Large intestine (tissue), 3 donors: ENCODE results near the gene CABLES2. TPM values are rescaled to one million over a fixed set of nuclear protein-coding genes. Genes with fewer than 3 reads are reported as not detected.

Experiments
- DNase-seq, 2 donors: peaks; one replicate each; pipeline versions ENCODE4 v3.0.0 to v3.0.0-alpha.2; 2013
- H3K27ac ChIP-seq: one replicate; pipeline ENCODE4 v1.5.1; 2013; ENCODE audit warnings: low read length
- H3K27me3 ChIP-seq: 2 replicates; pipeline ENCODE4 v1.6.1; 2013; ENCODE audit warnings: low read length; ENCODE audit not compliant: control insufficient read depth, insufficient read depth
- H3K36me3 ChIP-seq: 2 replicates; pipeline ENCODE4 v1.6.1; 2013; ENCODE audit warnings: low read length; ENCODE audit not compliant: control insufficient read depth, insufficient read depth
- H3K4me1 ChIP-seq: one replicate; pipeline ENCODE4 v1.6.1; 2013; ENCODE audit warnings: low read length; ENCODE audit not compliant: control insufficient read depth, insufficient read depth
- H3K4me3 ChIP-seq: one replicate; pipeline ENCODE4 v1.5.1; 2013; ENCODE audit warnings: low read length
- H3K9me3 ChIP-seq: one replicate; pipeline ENCODE4 v1.6.1; 2013; ENCODE audit warnings: mild to moderate bottlenecking, low read depth, low read length, moderate library complexity; ENCODE audit not compliant: control insufficient read depth
- WGBS: methylation state at CpG from one replicate; pipeline ENCODE4 v1.1.5; 2013; ENCODE audit warnings: low lambda C conversion rate; ENCODE audit not compliant: insufficient coverage; 5-methylcytosine and 5-hydroxymethylcytosine counted together
- polyA plus RNA-seq: library from polyadenylated mRNA; unstranded; fragments of 120-200 nt; gene quantifications from one replicate; pipeline ENCODE4 v1.2.1, GENCODE V29; 2013

CABLES2 gene
- polyA plus RNA-seq, 1 donor = 7.1 TPM

GRCh38 chr20:62448788-62449187, 41.7 kb upstream of the CABLES2 start:
- peaks cover 4% of the 10 kb centered on the region for H3K9me3 ChIP-seq
- H3K4me3 ChIP-seq = no peak overlapping the region
- WGBS = no CpG with 5 or more reads among the region's 14 CpGs
- H3K27ac ChIP-seq = no peak overlapping the region
- H3K27me3 ChIP-seq = no peaks in the 10 kb centered on the region
- no peak for DNase-seq
- H3K4me1 ChIP-seq = peaks cover 57% of the 10 kb centered on the region
- H3K36me3 ChIP-seq = no peaks in the 10 kb centered on the region

GRCh38 chr20:62448038-62448437, 41.0 kb upstream of the CABLES2 start:
- Histone ChIP-seq H3K9me3 (peaks cover 4% of the 10 kb centered on the region), H3K27ac (no peak overlapping the region), H3K36me3 (no peaks in the 10 kb centered on the region), H3K4me3 (no peak overlapping the region), H3K4me1 (peaks cover 55% of the 10 kb centered on the region), H3K27me3 (no peaks in the 10 kb centered on the region)
- WGBS = no CpG with 5 or more reads among the region's 10 CpGs
- DNase-seq = no peak

GRCh38 chr20:62446888-62447869, 40.1 kb upstream of the CABLES2 start:
- Histone ChIP-seq H3K27ac (no peak overlapping the region), H3K27me3 (no peaks in the 10 kb centered on the region)
- WGBS = no CpG with 5 or more reads among the region's 44 CpGs

GRCh38 chr20:62446481-62446880, 39.4 kb upstream of the CABLES2 start:
- no peak for DNase-seq
- no peaks in the 10 kb centered on the region for H3K27me3 ChIP-seq
- peaks cover 45% of the 10 kb centered on the region for H3K4me1 ChIP-seq
- H3K36me3 ChIP-seq = no peaks in the 10 kb centered on the region
- H3K9me3 ChIP-seq = peaks cover 4% of the 10 kb centered on the region
- no CpG with 5 or more reads among the region's 12 CpGs for WGBS
- no peak overlapping the region for H3K4me3 ChIP-seq
- H3K27ac ChIP-seq = no peak overlapping the region

More at GRCh38 chr20:62446888-62447869, 40.1 kb upstream of the CABLES2 start:
- no peak overlapping the region for H3K4me3 ChIP-seq
- no peaks in the 10 kb centered on the region for H3K36me3 ChIP-seq
- peaks cover 4% of the 10 kb centered on the region for H3K9me3 ChIP-seq
- no peak for DNase-seq
- peaks cover 46% of the 10 kb centered on the region for H3K4me1 ChIP-seq

GRCh38 chr20:62445553-62446340, 38.7 kb upstream of the CABLES2 start:
- Histone ChIP-seq H3K36me3 (no peaks in the 10 kb centered on the region), H3K4me3 (no peak overlapping the region), H3K27me3 (no peaks in the 10 kb centered on the region), H3K9me3 (peaks cover 4% of the 10 kb centered on the region), H3K27ac (no peak overlapping the region), H3K4me1 (peaks cover 44% of the 10 kb centered on the region)
- no CpG with 5 or more reads among the region's 36 CpGs for WGBS
- no peak for DNase-seq

- DNase-seq = no peak
- H3K27ac ChIP-seq = no peak overlapping the region
- no peaks in the 10 kb centered on the region for H3K36me3 ChIP-seq
- H3K9me3 ChIP-seq = peaks cover 4% of the 10 kb centered on the region
- WGBS = no CpG with 5 or more reads among the region's 6 CpGs
- no peak overlapping the region for H3K4me3 ChIP-seq
- H3K27me3 ChIP-seq = no peaks in the 10 kb centered on the region
- peaks cover 44% of the 10 kb centered on the region for H3K4me1 ChIP-seq
These were observed 37.2 kb upstream of the CABLES2 start for GRCh38 chr20:62444286-62444685.

GRCh38 chr20:62441987-62442539, 35.0 kb upstream of the CABLES2 start:
- no peak overlapping the region for H3K4me3 ChIP-seq
- H3K27ac ChIP-seq = no peak overlapping the region
- no peaks in the 10 kb centered on the region for H3K27me3 ChIP-seq
- no peaks in the 10 kb centered on the region for H3K9me3 ChIP-seq
- H3K36me3 ChIP-seq = no peaks in the 10 kb centered on the region
- no CpG with 5 or more reads among the region's 16 CpGs for WGBS
- H3K4me1 ChIP-seq = peaks cover 36% of the 10 kb centered on the region
- no peak for DNase-seq

- no peak overlapping the region for H3K27ac ChIP-seq
- WGBS = no CpG with 5 or more reads among the region's 5 CpGs
- DNase-seq = no peak
- no peaks in the 10 kb centered on the region for H3K36me3 ChIP-seq
- H3K9me3 ChIP-seq = peaks cover 4% of the 10 kb centered on the region
- H3K4me3 ChIP-seq = no peak overlapping the region
- no peaks in the 10 kb centered on the region for H3K27me3 ChIP-seq
- H3K4me1 ChIP-seq = peaks cover 26% of the 10 kb centered on the region
These were observed 32.1 kb upstream of the CABLES2 start for GRCh38 chr20:62439218-62439617.

- Histone ChIP-seq H3K4me3 (no peak overlapping the region), H3K36me3 (no peaks in the 10 kb centered on the region), H3K4me1 (peaks cover 39% of the 10 kb centered on the region), H3K9me3 (peaks cover 4% of the 10 kb centered on the region), H3K27ac (no peak overlapping the region), H3K27me3 (no peaks in the 10 kb centered on the region)
- WGBS = no CpG with 5 or more reads among the region's 24 CpGs
- DNase-seq = no peak
These were observed 30.8 kb upstream of the CABLES2 start for GRCh38 chr20:62437927-62438326.

GRCh38 chr20:62437496-62437895, 30.4 kb upstream of the CABLES2 start:
- H3K4me3 ChIP-seq = no peak overlapping the region
- H3K36me3 ChIP-seq = no peaks in the 10 kb centered on the region
- peaks cover 4% of the 10 kb centered on the region for H3K9me3 ChIP-seq
- H3K4me1 ChIP-seq = peaks cover 43% of the 10 kb centered on the region
- 100% methylated on average over 1 of the region's 12 CpGs for WGBS
- no peaks in the 10 kb centered on the region for H3K27me3 ChIP-seq
- DNase-seq = no peak
- H3K27ac ChIP-seq = no peak overlapping the region
